Endothelial cell of umbilical vein (primary cell): Measurements from ENCODE around the gene STKLD1. TPM values are rescaled to one million over a fixed set of nuclear protein-coding genes. Genes with fewer than 3 reads are reported as not detected.

ENCODE experiments used
- BruUV-seq: library from RNA; stranded (reverse); fragments of 400-500 nt; replicated peaks from 2 replicates; lab custom pipeline; 2021; lab: Mats Ljungman, UMichigan
- CTCF ChIA-PET: fragments of 300-600, 350-600 bp; sonication (Branson Sonifier 250); formaldehyde crosslinking; loops from one replicate; lab custom pipeline; 2021; ENCODE audit warnings: antibody characterized with exemption, inconsistent platforms; lab: Charles Lee
- POLR2A ChIA-PET: fragments of 300-600, 350-600 bp; sonication (Branson Sonifier 250); formaldehyde crosslinking; loops from one replicate; lab custom pipeline; 2021; ENCODE audit warnings: antibody characterized with exemption, inconsistent platforms; lab: Charles Lee
- DNase-seq: peaks from one replicate; pipeline ENCODE4 v3.0.0-alpha.2; 2011; ENCODE audit warnings: low read depth, low spot score
- FAIRE-seq: peaks from 2 replicates; lab custom pipeline; 2011; peaks lifted over from hg19 to GRCh38; lab: Jason Lieb, UNC
- H2AFZ ChIP-seq: 2 replicates; pipeline ENCODE4 v1.6.0; 2012; ENCODE audit warnings: low read depth, low read length, control low read depth, inconsistent platforms
- H3K27ac ChIP-seq: 2 replicates; pipeline ENCODE4 v1.5.1; 2011; ENCODE audit warnings: low read depth, mild to moderate bottlenecking, control low read depth, low read length, moderate library complexity; ENCODE audit not compliant: insufficient read depth
- H3K27me3 ChIP-seq, 2 experiments: 2 replicates each; pipeline versions ENCODE4 v1.6.0 to v1.6.1; 2011; ENCODE audit warnings: low read length in 2 of 2, mixed read lengths in 1 of 2; ENCODE audit not compliant: control insufficient read depth in 2 of 2, insufficient read depth in 2 of 2
- H3K36me3 ChIP-seq, 2 experiments: 2 replicates in 1 of 2; 3 replicates in 1 of 2; pipeline ENCODE4 v1.5.1; 2011; ENCODE audit warnings: low read length in 2 of 2, mild to moderate bottlenecking in 1 of 2, moderate library complexity in 1 of 2; ENCODE audit not compliant: control insufficient read depth in 2 of 2, insufficient read depth in 2 of 2; ENCODE audit errors: extremely low read depth in 1 of 2
- H3K4me1 ChIP-seq: 3 replicates; pipeline ENCODE4 v1.5.1; 2011; ENCODE audit warnings: mild to moderate bottlenecking, low read length; ENCODE audit not compliant: control insufficient read depth, insufficient read depth; ENCODE audit errors: extremely low read depth
- H3K4me2 ChIP-seq: 2 replicates; pipeline ENCODE4 v1.6.1; 2011; ENCODE audit warnings: low read length, control low read depth, mixed read lengths; ENCODE audit not compliant: insufficient read depth
- H3K4me3 ChIP-seq, 3 experiments: fragments of 200-600 bp in 1 of 3; sonication (generic), shearing (Covaris generic) in 1 of 3; replicated peaks in 1 of 3; 2 replicates each; pipeline ENCODE4 v1.5.1; 2011 to 2016; ENCODE audit warnings: control low read depth in 3 of 3, low read length in 3 of 3, mild to moderate bottlenecking in 2 of 3, inconsistent platforms in 1 of 3, low read depth in 1 of 3, moderate library complexity in 1 of 3; ENCODE audit not compliant: insufficient read depth in 1 of 3
- H3K79me2 ChIP-seq: 2 replicates; pipeline ENCODE4 v1.6.0; 2012; ENCODE audit warnings: low read length, inconsistent platforms; ENCODE audit not compliant: control insufficient read depth, insufficient read depth
- H3K9ac ChIP-seq: replicated peaks from 2 replicates; pipeline ENCODE3; 2011; ENCODE audit warnings: low read length, control low read depth; ENCODE audit not compliant: insufficient read depth; ENCODE audit errors: extremely low read depth
- H3K9me1 ChIP-seq: replicated peaks from 3 replicates; pipeline ENCODE4 v1.6.0; 2011; ENCODE audit warnings: mild to moderate bottlenecking, low read length; ENCODE audit not compliant: control insufficient read depth, insufficient read depth; ENCODE audit errors: extremely low read depth
- H3K9me3 ChIP-seq: replicated peaks from 2 replicates; pipeline ENCODE4 v1.5.1; 2012; ENCODE audit warnings: low read length, inconsistent platforms; ENCODE audit not compliant: control insufficient read depth, insufficient read depth
- H4K20me1 ChIP-seq: replicated peaks from 2 replicates; pipeline ENCODE3; 2011; ENCODE audit warnings: mild to moderate bottlenecking, low read length; ENCODE audit not compliant: control insufficient read depth, insufficient read depth; ENCODE audit errors: extremely low read depth
- EZH2 ChIP-seq: IDR thresholded peaks from 2 replicates; pipeline ENCODE4 v1.6.1; 2012; ENCODE audit warnings: borderline replicate concordance, low read depth, mild to moderate bottlenecking, moderate library complexity, low read length, inconsistent platforms; ENCODE audit not compliant: severe bottlenecking
- FOS ChIP-seq: IDR thresholded peaks from 2 replicates; pipeline ENCODE4 v1.6.1; 2011; ENCODE audit warnings: mild to moderate bottlenecking, low read length, moderate library complexity, borderline replicate concordance; ENCODE audit not compliant: insufficient read depth
- GATA2 ChIP-seq: IDR thresholded peaks from 2 replicates; pipeline ENCODE4 v1.7.0; 2011; ENCODE audit warnings: low read depth, mild to moderate bottlenecking, moderate library complexity, mixed read lengths, low read length; ENCODE audit not compliant: insufficient read length, insufficient read depth
- POLR2A ChIP-seq: IDR thresholded peaks from 2 replicates; pipeline ENCODE4 v1.6.1; 2012; ENCODE audit warnings: low read depth, mild to moderate bottlenecking, control low read depth, low read length
- POLR2AphosphoS5 ChIP-seq: IDR thresholded peaks from 2 replicates; pipeline ENCODE4 v1.6.1; 2012; ENCODE audit warnings: low read depth, mild to moderate bottlenecking, control low read depth, low read length, moderate library complexity; ENCODE audit not compliant: insufficient read depth
- dilution Hi-C: fragments of 300-500 bp; cut with MboI; formaldehyde crosslinking; loops from one replicate; pipeline ENCODE4 v1.15.0; 2019; ENCODE audit warnings: low sequenced_read_pairs; ENCODE audit not compliant: extremely low pct_ligation_motif_present
- intact Hi-C: fragments of 100-400 bp; cut with micrococcal nuclease; formaldehyde crosslinking; loops from one replicate; pipeline ENCODE4 v1.10.0; 2022
- polyA plus RNA-seq, 4 experiments: library from polyadenylated mRNA; depleted of rRNA in 3 of 4; stranded (reverse) in 3 of 4; unstranded in 1 of 4; fragments of >200 nt; gene quantifications; 2 replicates each; pipeline versions ENCODE4 v1.2.1 to v1.2.3, GENCODE V29; 2011 to 2012; ENCODE audit warnings: missing spikeins in 1 of 4
- total RNA-seq: library from RNA; stranded (reverse); gene quantifications from 2 replicates; pipeline ENCODE4 v1.2.3, GENCODE V29; 2021
- TF ChIP-seq, protein P1 (sequence below): IDR thresholded peaks from 2 replicates; pipeline ENCODE4 v1.6.1; 2011; ENCODE audit not compliant: insufficient read depth, insufficient read length

Gene STKLD1
- total and polyA plus RNA-seq, 2 donors (not counting 3 experiments of a cell fraction or from before 2014, with no cell fraction given): 0.29 to 0.77 TPM

DNA sequence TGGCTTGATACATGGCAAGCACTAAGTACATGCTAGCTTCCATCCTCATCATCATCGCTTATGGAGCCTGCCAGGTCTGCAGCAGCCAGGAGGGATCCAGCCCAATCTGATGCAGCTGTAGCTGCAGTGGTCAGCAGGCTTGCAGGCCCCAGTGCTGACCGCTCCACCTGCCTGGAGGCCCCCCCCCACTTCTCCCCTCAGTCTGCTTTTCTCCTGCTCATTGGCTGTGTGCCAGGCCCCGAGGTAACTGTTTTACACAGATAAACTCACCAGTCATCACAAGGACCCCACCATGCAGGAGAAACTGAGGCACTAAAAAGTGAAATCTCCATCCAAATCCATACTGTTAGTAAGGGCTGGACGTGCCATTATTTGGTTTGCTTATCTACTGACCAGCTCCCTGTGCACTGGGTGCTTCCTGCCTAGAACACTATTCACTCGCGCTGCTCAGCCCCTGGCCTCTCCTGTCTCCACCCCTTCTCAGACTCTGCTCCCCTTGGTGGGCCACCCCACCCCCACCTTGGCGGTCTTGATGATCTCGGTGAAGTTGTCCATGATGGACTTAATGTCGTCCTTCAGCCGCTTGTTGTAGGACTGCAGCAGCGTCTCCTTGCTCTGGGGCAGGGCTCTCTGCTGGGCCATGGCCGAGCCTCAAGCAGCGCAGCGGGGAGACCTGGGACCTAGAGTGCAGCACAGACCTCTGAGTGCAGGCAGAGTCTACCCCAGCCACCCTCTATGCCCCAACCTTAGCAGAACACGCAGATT is 30.0 kb upstream of the STKLD1 start:
- dilution Hi-C loops (no loop called here), intact Hi-C loops (loop anchor here (5.0 kb wide), 1 partner anchor 159 kb away; no protein-coding TSS in a partner anchor)
- H2AFZ ChIP-seq: no peak overlapping the region
- TF ChIP-seq FOS (no peak), POLR2A (no peak), GATA2 (no peak), EZH2 (no peak), POLR2AphosphoS5 (no peak)
- TF ChIP-seq, protein P1, sequence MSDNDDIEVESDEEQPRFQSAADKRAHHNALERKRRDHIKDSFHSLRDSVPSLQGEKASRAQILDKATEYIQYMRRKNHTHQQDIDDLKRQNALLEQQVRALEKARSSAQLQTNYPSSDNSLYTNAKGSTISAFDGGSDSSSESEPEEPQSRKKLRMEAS: no peak
- FAIRE-seq (no peak), DNase-seq (no peak)
- peak overlapping the region in 1 of 3 experiments; percentile 59 for H3K4me3 ChIP-seq
- CTCF ChIA-PET: interaction anchor here (0.7 to 1.0 kb wide), 3 partner anchors 14 to 160 kb away, joined by 3 read pairs; no protein-coding TSS in a partner anchor
- no peaks in the 10 kb centered on the region for H3K27me3 ChIP-seq
- no peaks in the 10 kb centered on the region for H3K9me1 ChIP-seq
- POLR2A ChIA-PET: interaction anchor here (1.1 kb wide), 1 partner anchor 9 kb away, joined by 3 read pairs; no protein-coding TSS in a partner anchor
- peaks cover 15 to 45% of the 10 kb centered on the region in 2 experiments for H3K36me3 ChIP-seq
- H3K9me3 ChIP-seq: no peaks in the 10 kb centered on the region
- no peaks in the 10 kb centered on the region for H4K20me1 ChIP-seq
- peaks cover 14% of the 10 kb centered on the region for H3K4me1 ChIP-seq
- H3K79me2 ChIP-seq: peaks cover 40% of the 10 kb centered on the region
- no peak overlapping the region for H3K27ac ChIP-seq
- no TSS peak for BruUV-seq
- peak overlapping the region; percentile 41 for H3K9ac ChIP-seq
- H3K4me2 ChIP-seq: peak overlapping the region; percentile 41
